GM23338 (cell line): ENCODE results near the gene TSTD2.

Experiments used
- POLR2AphosphoS5 ChIP-seq: IDR thresholded peaks from 2 replicates; pipeline ENCODE4 v1.6.1; 2016; ENCODE audit warnings: antibody characterized with exemption, low read depth
- REST ChIP-seq: IDR thresholded peaks from one replicate; pipeline ENCODE4 v1.6.1; 2018; ENCODE audit warnings: antibody characterized with exemption; ENCODE audit not compliant: unreplicated experiment
- TF ChIP-seq, protein P1 (sequence below), 2 experiments: fragments of 200-600 bp in 1 of 2; sonication (generic) in 1 of 2; conservative IDR thresholded peaks; 2 replicates each; pipeline versions ENCODE4 v1.5.1 to v1.6.1; 2016 to 2017; ENCODE audit warnings: antibody characterized with exemption in 2 of 2, low read depth in 2 of 2, mild to moderate bottlenecking in 2 of 2, moderate library complexity in 1 of 2

DNA sequence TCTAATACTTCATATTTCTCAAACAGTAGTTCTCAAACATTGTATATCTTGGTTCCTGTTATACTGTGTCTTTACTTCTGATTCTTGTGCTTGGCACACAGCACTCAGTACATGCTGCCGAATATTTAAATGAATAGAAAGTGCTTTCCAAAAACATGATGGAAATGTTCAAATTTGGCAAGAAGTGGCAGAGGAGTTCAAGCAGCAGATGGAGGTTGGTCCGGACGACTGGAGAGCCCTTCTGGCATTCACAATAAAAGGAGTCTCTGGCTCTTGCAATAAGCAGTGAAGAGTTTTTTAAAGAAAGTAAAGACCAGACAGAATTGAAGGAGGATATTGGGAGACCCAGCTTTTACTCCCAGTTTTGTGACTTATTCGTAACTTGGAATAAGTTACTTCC, 36.3 kb downstream of the TSTD2 start:
- TF ChIP-seq POLR2AphosphoS5 (no peak), REST (no peak)
- TF ChIP-seq, protein P1, sequence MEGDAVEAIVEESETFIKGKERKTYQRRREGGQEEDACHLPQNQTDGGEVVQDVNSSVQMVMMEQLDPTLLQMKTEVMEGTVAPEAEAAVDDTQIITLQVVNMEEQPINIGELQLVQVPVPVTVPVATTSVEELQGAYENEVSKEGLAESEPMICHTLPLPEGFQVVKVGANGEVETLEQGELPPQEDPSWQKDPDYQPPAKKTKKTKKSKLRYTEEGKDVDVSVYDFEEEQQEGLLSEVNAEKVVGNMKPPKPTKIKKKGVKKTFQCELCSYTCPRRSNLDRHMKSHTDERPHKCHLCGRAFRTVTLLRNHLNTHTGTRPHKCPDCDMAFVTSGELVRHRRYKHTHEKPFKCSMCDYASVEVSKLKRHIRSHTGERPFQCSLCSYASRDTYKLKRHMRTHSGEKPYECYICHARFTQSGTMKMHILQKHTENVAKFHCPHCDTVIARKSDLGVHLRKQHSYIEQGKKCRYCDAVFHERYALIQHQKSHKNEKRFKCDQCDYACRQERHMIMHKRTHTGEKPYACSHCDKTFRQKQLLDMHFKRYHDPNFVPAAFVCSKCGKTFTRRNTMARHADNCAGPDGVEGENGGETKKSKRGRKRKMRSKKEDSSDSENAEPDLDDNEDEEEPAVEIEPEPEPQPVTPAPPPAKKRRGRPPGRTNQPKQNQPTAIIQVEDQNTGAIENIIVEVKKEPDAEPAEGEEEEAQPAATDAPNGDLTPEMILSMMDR (conservative IDR thresholded peaks at IDR 0.05; ENCODE audit: low read depth in 2 of 2): no peak
